Measurements from ENCODE around the gene CDK2AP2. TPM values are rescaled to one million over a fixed set of nuclear protein-coding genes. Genes with fewer than 3 reads are reported as not detected.

Gene CDK2AP2
- total and polyA plus RNA-seq, 2 of the 8 experiments (the other 6 are each of a cell fraction or from before 2014, with no cell fraction given), result 49.6 to 65.1 TPM

DNA sequence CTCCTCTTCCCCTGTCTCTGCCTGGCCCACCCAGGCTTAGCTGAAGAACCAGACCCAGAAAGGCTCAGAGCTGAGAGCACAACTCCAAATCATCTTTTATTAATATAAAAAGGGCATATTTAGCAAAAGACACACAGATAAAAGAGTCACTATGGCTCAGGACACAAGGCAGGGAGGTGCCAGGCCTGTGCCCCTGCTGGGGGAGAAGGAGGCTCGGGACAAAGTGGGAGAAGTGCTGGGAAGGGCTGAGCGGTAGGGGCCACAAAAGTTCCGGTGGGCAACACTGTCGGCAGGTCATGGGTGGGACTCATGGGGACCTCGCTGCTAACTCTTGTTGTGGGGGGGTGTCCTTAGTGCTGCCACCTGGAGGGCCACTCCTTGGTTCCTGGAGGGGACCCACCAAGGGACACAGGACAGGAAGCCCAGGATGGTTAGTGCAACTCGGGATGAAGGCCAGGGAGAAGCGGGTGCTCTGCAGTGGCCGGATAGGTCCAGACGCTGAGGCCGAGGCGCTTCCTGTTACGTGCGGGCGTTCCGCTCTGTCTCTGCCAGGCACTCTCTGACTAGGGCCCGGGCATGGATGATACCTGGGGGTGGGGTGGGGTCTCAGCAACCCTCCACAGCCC lies 1.4 kb downstream of the CDK2AP2 start (continued):
- TF ChIP-seq, protein P1, sequence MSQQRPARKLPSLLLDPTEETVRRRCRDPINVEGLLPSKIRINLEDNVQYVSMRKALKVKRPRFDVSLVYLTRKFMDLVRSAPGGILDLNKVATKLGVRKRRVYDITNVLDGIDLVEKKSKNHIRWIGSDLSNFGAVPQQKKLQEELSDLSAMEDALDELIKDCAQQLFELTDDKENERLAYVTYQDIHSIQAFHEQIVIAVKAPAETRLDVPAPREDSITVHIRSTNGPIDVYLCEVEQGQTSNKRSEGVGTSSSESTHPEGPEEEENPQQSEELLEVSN (IDR thresholded peaks at IDR 0.05), result no peak
